ENCODE measurements around the gene TTC28. TPM values are rescaled to one million over a fixed set of nuclear protein-coding genes. Genes with fewer than 3 reads are reported as not detected.

Gene TTC28
- total RNA-seq, 1 experiment from 2014 or later, result 0.12 TPM

- Histone ChIP-seq H3K4me3 (replicated peaks in 1 of 2; ENCODE audit: low read depth in 1 of 2, low read length in 2 of 2) (no peak overlapping the region), H3K27me3 (ENCODE audit: insufficient read depth, low read length) (peaks cover 7% of the 10 kb centered on the region; the same call in 1 of the 2 replicates), H3K36me3 (ENCODE audit: control insufficient read depth in 1 of 2, insufficient read depth in 2 of 2, low read length in 2 of 2) (no peaks in the 10 kb centered on the region), H3K4me1 (ENCODE audit: control insufficient read depth in 1 of 2, insufficient read depth in 2 of 2, low read length in 2 of 2) (peaks cover 0 to 6% of the 10 kb centered on the region in 2 experiments; a peak in 1 of 4 replicates), H3K9me3 (ENCODE audit: control insufficient read depth in 1 of 2, insufficient read depth in 1 of 2, low read depth in 1 of 2, low read length in 2 of 2) (no peaks in the 10 kb centered on the region), H3K9me2 (ENCODE audit: insufficient read depth) (no peaks in the 10 kb centered on the region), H4K20me1 (ENCODE audit: insufficient read depth) (no peaks in the 10 kb centered on the region), H3K79me2 (ENCODE audit: insufficient read depth, low read length) (no peaks in the 10 kb centered on the region), H3K9ac (ENCODE audit: low read length) (no peak overlapping the region), H2AFZ (ENCODE audit: low read depth, low read length, poor library complexity, severe bottlenecking) (no peak overlapping the region), H3K27ac (ENCODE audit: low read depth, low read length) (no peak overlapping the region), H3K4me2 (ENCODE audit: low read length) (no peak overlapping the region)
- intact Hi-C loops (cut with micrococcal nuclease), result no loop called here
- no peak for ATAC-seq
- ChIA-PET CTCF (no interaction called here), POLR2A (no interaction called here), RAD21 (ENCODE audit: low non-redundant PET in 1 of 2, low total read pairs in 2 of 2, uncharacterized antibody in 2 of 2, unreplicated experiment in 2 of 2) (no interaction called here)
- no TSS peak for BruUV-seq (replicated peaks)
- TF ChIP-seq EZH2phosphoT487 (IDR thresholded peaks at IDR 0.05; ENCODE audit: borderline replicate concordance) (no peak), CEBPB (IDR thresholded peaks at IDR 0.05; ENCODE audit: low read depth) (no peak)
- no peak for DNase-seq (ENCODE audit: low read depth, low spot score)
Measured at GRCh38 chr22:28021998-28022660, 657.5 kb downstream of the TTC28 start.

GRCh38 chr22:28021116-28021997 is 658.3 kb downstream of the TTC28 start:
- H3K27me3 ChIP-seq (ENCODE audit: insufficient read depth, low read length), result peaks cover 7% of the 10 kb centered on the region; the same call in 1 of the 2 replicates
- ATAC-seq (no peak), DNase-seq (ENCODE audit: low read depth, low spot score) (no peak)
- no peak overlapping the region for H3K9ac ChIP-seq (ENCODE audit: low read length)
- POLR2A ChIA-PET, result no interaction called here
- BruUV-seq (replicated peaks), result no TSS peak
- no peaks in the 10 kb centered on the region for H3K79me2 ChIP-seq (ENCODE audit: insufficient read depth, low read length)
- H3K4me2 ChIP-seq (ENCODE audit: low read length), result no peak overlapping the region
- RAD21 ChIA-PET (ENCODE audit: low non-redundant PET in 1 of 2, low total read pairs in 2 of 2, uncharacterized antibody in 2 of 2, unreplicated experiment in 2 of 2), result no interaction called here
- H2AFZ ChIP-seq (ENCODE audit: low read depth, low read length, poor library complexity, severe bottlenecking), result no peak overlapping the region
- CTCF ChIA-PET, result no interaction called here
- peaks cover 0 to 6% of the 10 kb centered on the region in 2 experiments; a peak in 1 of 4 replicates for H3K4me1 ChIP-seq (ENCODE audit: control insufficient read depth in 1 of 2, insufficient read depth in 2 of 2, low read length in 2 of 2)
- no peaks in the 10 kb centered on the region for H3K36me3 ChIP-seq (ENCODE audit: control insufficient read depth in 1 of 2, insufficient read depth in 2 of 2, low read length in 2 of 2)
- no peak overlapping the region for H3K27ac ChIP-seq (ENCODE audit: low read depth, low read length)
- H4K20me1 ChIP-seq (ENCODE audit: insufficient read depth), result no peaks in the 10 kb centered on the region
- no peaks in the 10 kb centered on the region for H3K9me2 ChIP-seq (ENCODE audit: insufficient read depth)
- H3K4me3 ChIP-seq (replicated peaks in 1 of 2; ENCODE audit: low read depth in 1 of 2, low read length in 2 of 2), result no peak overlapping the region
- no peaks in the 10 kb centered on the region for H3K9me3 ChIP-seq (ENCODE audit: control insufficient read depth in 1 of 2, insufficient read depth in 1 of 2, low read depth in 1 of 2, low read length in 2 of 2)
- intact Hi-C loops (cut with micrococcal nuclease), result no loop called here
- no peak for TF ChIP-seq FOSL1 (IDR thresholded peaks at IDR 0.05; ENCODE audit: low read depth)
- no peak for TF ChIP-seq SIN3A (IDR thresholded peaks at IDR 0.05; ENCODE audit: low read depth)
- TF ChIP-seq POLR2AphosphoS5 (IDR thresholded peaks at IDR 0.05; ENCODE audit: low read depth, low read length), result no peak
- no peak for TF ChIP-seq JUND (IDR thresholded peaks at IDR 0.05)
- TF ChIP-seq SRF (IDR thresholded peaks at IDR 0.05; ENCODE audit: low read depth), result no peak
- no peak for TF ChIP-seq ZNF274 (IDR thresholded peaks at IDR 0.05; ENCODE audit: low read depth, low read length)
- TF ChIP-seq SP1 (IDR thresholded peaks at IDR 0.05; ENCODE audit: low read depth), result no peak
- TF ChIP-seq YY1 (IDR thresholded peaks at IDR 0.05; ENCODE audit: extremely low read depth, insufficient replicate concordance, low read depth, low read length), result no peak
- TF ChIP-seq POLR2A (IDR thresholded peaks at IDR 0.05; ENCODE audit: borderline replicate concordance, extremely low read depth, insufficient read depth, insufficient read length), result no peak
- no peak for TF ChIP-seq ELF1 (IDR thresholded peaks at IDR 0.05; ENCODE audit: borderline replicate concordance, low read depth)
- no peak for TF ChIP-seq CEBPB (IDR thresholded peaks at IDR 0.05; ENCODE audit: low read depth)
- TF ChIP-seq CTCF (IDR thresholded peaks at IDR 0.05 in 2 of 3, conservative IDR thresholded peaks at IDR 0.05 in 1 of 3; ENCODE audit: borderline replicate concordance in 1 of 3, insufficient read depth in 1 of 3, low read depth in 2 of 3, low read length in 2 of 3), result no peak
- TF ChIP-seq EGR1 (IDR thresholded peaks at IDR 0.05; ENCODE audit: low read depth), result no peak
- no peak for TF ChIP-seq EZH2phosphoT487 (IDR thresholded peaks at IDR 0.05; ENCODE audit: borderline replicate concordance)
